ENCODE results near the gene GSX2. TPM values are rescaled to one million over a fixed set of nuclear protein-coding genes. Genes with fewer than 3 reads are reported as not detected.

The GSX2 gene
- polyA plus RNA-seq, 2 of the 4 experiments (the other 2 are of a cell fraction), result not detected

DNA sequence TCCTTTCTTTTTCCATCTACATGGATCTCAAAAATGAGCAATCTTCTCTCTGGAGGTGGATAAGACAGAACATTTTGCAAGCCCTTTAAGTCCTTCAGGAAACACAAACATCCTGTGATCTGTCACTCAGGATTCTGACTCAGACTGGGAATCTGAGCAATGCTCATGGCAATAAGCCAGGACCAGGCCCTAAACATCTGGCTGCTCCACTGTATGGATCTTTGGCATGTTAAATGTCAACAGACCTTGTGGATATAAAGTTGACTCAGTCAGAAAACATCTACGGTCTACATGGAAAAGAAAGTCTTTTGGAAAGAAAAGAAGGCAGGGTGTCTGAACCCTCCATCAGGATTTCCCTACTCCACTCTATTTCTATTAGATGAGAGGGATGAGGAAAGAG lies 17.8 kb upstream of the GSX2 start (continued):
- TF ChIP-seq RARB (CRISPR knock-in tag; IDR thresholded peaks at IDR 0.05), result no peak
- TF ChIP-seq, protein P1, sequence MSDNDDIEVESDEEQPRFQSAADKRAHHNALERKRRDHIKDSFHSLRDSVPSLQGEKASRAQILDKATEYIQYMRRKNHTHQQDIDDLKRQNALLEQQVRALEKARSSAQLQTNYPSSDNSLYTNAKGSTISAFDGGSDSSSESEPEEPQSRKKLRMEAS (IDR thresholded peaks at IDR 0.05), result peak; percentile 44; the same call in 1 of the 2 replicates
- peak; percentile 87 for TF ChIP-seq GATA3 (IDR thresholded peaks at IDR 0.05; ENCODE audit: borderline replicate concordance)
- no peak for TF ChIP-seq HOXA7 (CRISPR knock-in tag; IDR thresholded peaks at IDR 0.05)

DNA sequence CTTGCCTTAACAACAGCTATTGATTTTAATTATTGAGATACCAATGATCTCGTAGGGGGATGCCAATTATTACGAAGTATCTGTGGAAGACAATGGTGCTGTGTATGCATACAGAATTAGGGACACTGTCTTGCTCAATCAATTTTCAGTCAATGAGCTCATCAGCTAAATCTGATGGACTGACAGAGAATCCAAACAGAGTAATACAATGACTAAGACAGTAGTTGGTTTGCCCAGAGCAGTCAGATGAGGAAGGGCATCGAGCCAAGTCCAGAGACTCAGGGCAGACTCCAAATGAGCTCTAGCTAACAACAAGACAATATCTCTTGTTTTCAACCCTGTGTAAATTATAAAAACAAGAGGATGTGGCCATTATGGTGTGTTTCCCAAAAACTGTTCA lies 14.7 kb upstream of the GSX2 start:
- ChIA-PET POLR2A (no interaction called here), CTCF (interaction anchor here (0.6 to 1.2 kb wide), 4 partner anchors 19 to 155 kb away, joined by 3 read pairs; no protein-coding TSS in a partner anchor)
- H3K4me1 ChIP-seq, result peaks cover 36% of the 10 kb centered on the region
- FAIRE-seq, result no peak
- TF ChIP-seq FOSB (CRISPR knock-in tag; IDR thresholded peaks at IDR 0.05), result no peak
- no peak for TF ChIP-seq ZFP36 (IDR thresholded peaks at IDR 0.05; ENCODE audit: borderline replicate concordance, partially characterized antibody)
- TF ChIP-seq FOSL2 (IDR thresholded peaks at IDR 0.05), result 0 out of 2 replicates have a peak, but pooled peaks have one; percentile 22
- TF ChIP-seq FOSL2 (CRISPR knock-in tag; IDR thresholded peaks at IDR 0.05), result peak; percentile 38; the same call in 1 of the 2 replicates
- TF ChIP-seq, protein P2, sequence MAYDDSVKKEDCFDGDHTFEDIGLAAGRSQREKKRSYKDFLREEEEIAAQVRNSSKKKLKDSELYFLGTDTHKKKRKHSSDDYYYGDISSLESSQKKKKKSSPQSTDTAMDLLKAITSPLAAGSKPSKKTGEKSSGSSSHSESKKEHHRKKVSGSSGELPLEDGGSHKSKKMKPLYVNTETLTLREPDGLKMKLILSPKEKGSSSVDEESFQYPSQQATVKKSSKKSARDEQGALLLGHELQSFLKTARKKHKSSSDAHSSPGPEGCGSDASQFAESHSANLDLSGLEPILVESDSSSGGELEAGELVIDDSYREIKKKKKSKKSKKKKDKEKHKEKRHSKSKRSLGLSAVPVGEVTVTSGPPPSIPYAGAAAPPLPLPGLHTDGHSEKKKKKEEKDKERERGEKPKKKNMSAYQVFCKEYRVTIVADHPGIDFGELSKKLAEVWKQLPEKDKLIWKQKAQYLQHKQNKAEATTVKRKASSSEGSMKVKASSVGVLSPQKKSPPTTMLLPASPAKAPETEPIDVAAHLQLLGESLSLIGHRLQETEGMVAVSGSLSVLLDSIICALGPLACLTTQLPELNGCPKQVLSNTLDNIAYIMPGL (CRISPR knock-in tag; IDR thresholded peaks at IDR 0.05; ENCODE audit: borderline replicate concordance), result no peak
- TF ChIP-seq RCOR1 (IDR thresholded peaks at IDR 0.05; ENCODE audit: low read depth, low read length), result no peak
- TF ChIP-seq, protein P1 (IDR thresholded peaks at IDR 0.05), result no peak
- TF ChIP-seq CHD4 (IDR thresholded peaks at IDR 0.05; ENCODE audit: borderline replicate concordance), result no peak
- peak; percentile 53 for TF ChIP-seq JUNB (IDR thresholded peaks at IDR 0.05)
- TF ChIP-seq CEBPB (IDR thresholded peaks at IDR 0.05), result peak; percentile 73 to 84
- TF ChIP-seq, protein P3, sequence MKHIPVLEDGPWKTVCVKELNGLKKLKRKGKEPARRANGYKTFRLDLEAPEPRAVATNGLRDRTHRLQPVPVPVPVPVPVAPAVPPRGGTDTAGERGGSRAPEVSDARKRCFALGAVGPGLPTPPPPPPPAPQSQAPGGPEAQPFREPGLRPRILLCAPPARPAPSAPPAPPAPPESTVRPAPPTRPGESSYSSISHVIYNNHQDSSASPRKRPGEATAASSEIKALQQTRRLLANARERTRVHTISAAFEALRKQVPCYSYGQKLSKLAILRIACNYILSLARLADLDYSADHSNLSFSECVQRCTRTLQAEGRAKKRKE (CRISPR knock-in tag; IDR thresholded peaks at IDR 0.05; ENCODE audit: low read depth), result no peak
- TF ChIP-seq MAFK (IDR thresholded peaks at IDR 0.05; ENCODE audit: partially characterized antibody), result no peak
- TF ChIP-seq HDAC2 (IDR thresholded peaks at IDR 0.05), result no peak
- no peak for TF ChIP-seq TFCP2L1 (CRISPR knock-in tag; IDR thresholded peaks at IDR 0.05)
- peak; percentile 31 to 65 for DNase-seq (ENCODE audit: low read depth in 1 of 2, low spot score in 1 of 2)
- H3K27ac ChIP-seq, result peak overlapping the region; percentile 13 to 53; a peak in 2 of 6 replicates
- 21% methylated on average over 3 of the region's 3 CpGs for whole genome bisulfite sequencing (ENCODE audit: missing lambda C conversion rate)
- ATAC-seq, result peak; percentile 73 to 81
- H3K4me3 ChIP-seq, result no peak overlapping the region
- peak overlapping the region; percentile 49 for H3K4me2 ChIP-seq
- no peaks in the 10 kb centered on the region for H3K9me3 ChIP-seq

DNA sequence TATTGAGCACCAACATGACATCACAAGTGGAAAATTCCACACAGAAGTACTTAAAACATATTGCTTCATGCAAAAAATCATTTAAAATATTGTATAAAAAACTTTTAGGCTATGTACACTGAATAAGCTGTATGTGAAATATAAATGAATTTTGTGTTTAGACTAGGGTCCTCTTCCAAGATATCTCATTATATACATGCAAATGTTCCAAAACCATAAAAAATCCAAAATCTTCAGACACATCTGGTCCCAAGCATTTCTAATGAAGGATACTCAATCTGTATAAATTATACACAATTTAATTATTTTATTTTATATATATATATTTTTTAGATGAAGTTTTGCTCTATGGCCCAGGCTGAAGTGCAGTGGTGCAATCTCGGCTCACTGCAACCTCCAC lies 10.1 kb upstream of the GSX2 start:
- no peak for TF ChIP-seq POLR2A (IDR thresholded peaks at IDR 0.05; ENCODE audit: low read length)
- no peak for TF ChIP-seq MYC (IDR thresholded peaks at IDR 0.05; ENCODE audit: borderline replicate concordance, low read length)
- WGBS (ENCODE audit: missing lambda C conversion rate), result 89% methylated on average over 1 of the region's 1 CpG
- H3K9me3 ChIP-seq, result no peaks in the 10 kb centered on the region
- FAIRE-seq, result no peak
- no peak overlapping the region for H3K27ac ChIP-seq
- peaks cover 13% of the 10 kb centered on the region; the same call in 2 of the 3 replicates for H3K4me1 ChIP-seq
- DNase-seq (ENCODE audit: low read depth in 1 of 2, low spot score in 1 of 2), result no peak
- no peak overlapping the region for H3K4me3 ChIP-seq
- CTCF ChIA-PET, result no interaction called here
- H3K4me2 ChIP-seq, result no peak overlapping the region
- no peak for ATAC-seq
- POLR2A ChIA-PET, result no interaction called here

DNA sequence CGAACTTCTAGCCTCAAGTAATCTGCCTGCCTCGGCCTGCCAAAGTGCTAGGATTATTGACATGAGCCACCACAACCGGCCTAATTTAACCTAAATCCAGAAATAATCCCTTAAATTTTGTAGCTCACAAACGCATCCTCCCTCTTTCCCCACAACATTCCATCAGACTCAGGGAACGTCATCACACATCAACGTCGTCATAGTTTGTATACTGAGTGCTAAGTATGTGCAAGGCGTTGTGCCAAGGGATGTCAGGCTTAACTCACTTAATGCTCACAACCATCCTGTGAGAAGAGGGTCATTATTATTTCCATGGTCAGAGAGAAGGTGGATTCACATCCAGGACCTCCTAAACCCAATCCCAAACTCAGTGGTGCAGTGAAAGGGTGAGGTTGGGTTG lies 9.6 kb upstream of the GSX2 start:
- DNase-seq (ENCODE audit: low read depth in 1 of 2, low spot score in 1 of 2) (no peak), ATAC-seq (no peak), FAIRE-seq (no peak)
- 77% methylated on average over 8 of the region's 8 CpGs for WGBS (ENCODE audit: missing lambda C conversion rate)
- no peak overlapping the region for H3K4me3 ChIP-seq
- no peaks in the 10 kb centered on the region for H3K9me3 ChIP-seq
- CTCF ChIA-PET, result no interaction called here
- H3K4me1 ChIP-seq, result peaks cover 8% of the 10 kb centered on the region; the same call in 2 of the 3 replicates
- TF ChIP-seq FOXS1 (CRISPR knock-in tag; IDR thresholded peaks at IDR 0.05) (no peak), HDAC2 (IDR thresholded peaks at IDR 0.05) (no peak), ZNF302 (CRISPR knock-in tag; IDR thresholded peaks at IDR 0.05) (no peak), JUNB (IDR thresholded peaks at IDR 0.05) (no peak), CBX8 (IDR thresholded peaks at IDR 0.05) (no peak), ZC3H11A (IDR thresholded peaks at IDR 0.05) (no peak), HOXB13 (CRISPR knock-in tag; IDR thresholded peaks at IDR 0.05; ENCODE audit: low read depth) (no peak), BHLHE40 (IDR thresholded peaks at IDR 0.05; ENCODE audit: low read depth, low read length) (no peak), JUN (IDR thresholded peaks at IDR 0.05) (no peak)
- TF ChIP-seq, protein P4, sequence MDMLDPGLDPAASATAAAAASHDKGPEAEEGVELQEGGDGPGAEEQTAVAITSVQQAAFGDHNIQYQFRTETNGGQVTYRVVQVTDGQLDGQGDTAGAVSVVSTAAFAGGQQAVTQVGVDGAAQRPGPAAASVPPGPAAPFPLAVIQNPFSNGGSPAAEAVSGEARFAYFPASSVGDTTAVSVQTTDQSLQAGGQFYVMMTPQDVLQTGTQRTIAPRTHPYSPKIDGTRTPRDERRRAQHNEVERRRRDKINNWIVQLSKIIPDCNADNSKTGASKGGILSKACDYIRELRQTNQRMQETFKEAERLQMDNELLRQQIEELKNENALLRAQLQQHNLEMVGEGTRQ (IDR thresholded peaks at IDR 0.05), result no peak
- TF ChIP-seq, protein P5, sequence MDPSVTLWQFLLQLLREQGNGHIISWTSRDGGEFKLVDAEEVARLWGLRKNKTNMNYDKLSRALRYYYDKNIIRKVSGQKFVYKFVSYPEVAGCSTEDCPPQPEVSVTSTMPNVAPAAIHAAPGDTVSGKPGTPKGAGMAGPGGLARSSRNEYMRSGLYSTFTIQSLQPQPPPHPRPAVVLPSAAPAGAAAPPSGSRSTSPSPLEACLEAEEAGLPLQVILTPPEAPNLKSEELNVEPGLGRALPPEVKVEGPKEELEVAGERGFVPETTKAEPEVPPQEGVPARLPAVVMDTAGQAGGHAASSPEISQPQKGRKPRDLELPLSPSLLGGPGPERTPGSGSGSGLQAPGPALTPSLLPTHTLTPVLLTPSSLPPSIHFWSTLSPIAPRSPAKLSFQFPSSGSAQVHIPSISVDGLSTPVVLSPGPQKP (IDR thresholded peaks at IDR 0.05; ENCODE audit: low read depth, low read length), result no peak
- H3K4me2 ChIP-seq, result no peak overlapping the region; the same call in 2 of the 3 replicates
- H3K27ac ChIP-seq, result no peak overlapping the region
- POLR2A ChIA-PET, result no interaction called here

Data from A549 (cell line).